OCI-LY7 (cell line): ENCODE measurements around the gene BPIFA3. TPM values are rescaled to one million over a fixed set of nuclear protein-coding genes. Genes with fewer than 3 reads are reported as not detected.

Source experiments
- Bru-seq: library from RNA; stranded (reverse); fragments of 400-500 nt; gene quantifications from one replicate; lab custom pipeline; 2021; lab: Mats Ljungman, UMichigan
- BruChase-seq, 2 experiments: library from RNA; stranded (reverse); fragments of 400-500 nt; gene quantifications; one replicate each; lab custom pipeline; 2021; lab: Mats Ljungman, UMichigan
- BruUV-seq: library from RNA; stranded (reverse); fragments of 400-500 nt; replicated peaks from 2 replicates; lab custom pipeline; 2021; lab: Mats Ljungman, UMichigan
- CTCF ChIA-PET: fragments of 300-600 bp; sonication (Branson Sonifier 250); formaldehyde crosslinking; loops from one replicate; lab custom pipeline; 2022; ENCODE audit warnings: antibody characterized with exemption; ENCODE audit not compliant: unreplicated experiment; lab: Charles Lee
- POLR2A ChIA-PET: fragments of 300-600 bp; sonication (Branson Sonifier 250); formaldehyde crosslinking; loops from one replicate; lab custom pipeline; 2022; ENCODE audit warnings: antibody characterized with exemption; lab: Charles Lee
- DNase-seq: peaks from one replicate; pipeline ENCODE4 v3.0.0-alpha.2; 2015; ENCODE audit warnings: low spot score
- H2AFZ ChIP-seq: fragments of 200-600 bp; sonication (generic), shearing (Covaris generic); 2 replicates; pipeline ENCODE4 v1.6.1; 2014; ENCODE audit warnings: mild to moderate bottlenecking, antibody characterized with exemption, low read length, moderate library complexity
- H3K27ac ChIP-seq: fragments of 200-600 bp; sonication (generic); 2 replicates; pipeline ENCODE4 v1.5.1; 2014; ENCODE audit warnings: mixed run types, low read depth, mild to moderate bottlenecking, moderate library complexity, low read length, inconsistent platforms; ENCODE audit not compliant: poor library complexity, severe bottlenecking
- H3K36me3 ChIP-seq: fragments of 200-600 bp; sonication (generic); 2 replicates; pipeline ENCODE4 v1.6.1; 2014; ENCODE audit warnings: mild to moderate bottlenecking, antibody characterized with exemption, low read length, moderate library complexity, mixed read lengths; ENCODE audit not compliant: insufficient read depth
- H3K4me1 ChIP-seq: fragments of 200-600 bp; sonication (generic); 2 replicates; pipeline ENCODE4 v1.5.1; 2014; ENCODE audit warnings: mild to moderate bottlenecking, low read length; ENCODE audit not compliant: insufficient read depth, poor library complexity, severe bottlenecking
- H3K4me2 ChIP-seq: fragments of 200-600 bp; sonication (generic); 2 replicates; pipeline ENCODE4 v1.6.1; 2014; ENCODE audit warnings: mild to moderate bottlenecking, low read length
- H3K4me3 ChIP-seq: fragments of 200-600 bp; sonication (generic); 2 replicates; pipeline ENCODE4 v1.5.1; 2014; ENCODE audit warnings: mild to moderate bottlenecking, low read depth, low read length; ENCODE audit not compliant: poor library complexity, severe bottlenecking
- H3K79me2 ChIP-seq: fragments of 200-600 bp; sonication (generic); 2 replicates; pipeline ENCODE4 v1.6.1; 2016; ENCODE audit warnings: low read depth, mild to moderate bottlenecking, low read length, moderate library complexity, mixed read lengths; ENCODE audit not compliant: insufficient read depth
- H3K9me2 ChIP-seq: fragments of 200-600 bp; sonication (generic); 2 replicates; pipeline ENCODE4 v1.6.1; 2016; ENCODE audit warnings: mild to moderate bottlenecking, low read length, mixed read lengths; ENCODE audit not compliant: insufficient read depth
- H3K9me3 ChIP-seq: fragments of 200-600 bp; sonication (generic); 2 replicates; pipeline ENCODE4 v1.6.1; 2014; ENCODE audit warnings: mild to moderate bottlenecking, mixed run types, low read length, mixed read lengths
- H4K20me1 ChIP-seq: fragments of 200-600 bp; sonication (generic); 2 replicates; pipeline ENCODE4 v1.6.1; 2014; ENCODE audit warnings: mild to moderate bottlenecking, antibody characterized with exemption, low read length, moderate library complexity, mixed read lengths; ENCODE audit not compliant: insufficient read depth
- CTCF ChIP-seq: fragments of 200-600 bp; sonication (generic); conservative IDR thresholded peaks from 2 replicates; pipeline ENCODE4 v1.5.1; 2014; ENCODE audit warnings: mild to moderate bottlenecking, antibody characterized with exemption, low read length, moderate library complexity, mixed read lengths
- EZH2phosphoT487 ChIP-seq: fragments of 200-600 bp; sonication (generic); IDR thresholded peaks from 2 replicates; pipeline ENCODE4 v1.6.1; 2018; ENCODE audit warnings: low read depth, borderline replicate concordance, mild to moderate bottlenecking, mixed run types, antibody characterized with exemption, low read length, moderate library complexity, mixed read lengths
- intact Hi-C: fragments of 100-400 bp; cut with micrococcal nuclease; formaldehyde crosslinking; loops from one replicate; pipeline ENCODE4 v1.10.0; 2022; ENCODE audit not compliant: unreplicated experiment
- long read RNA-seq: library from polyadenylated mRNA; stranded (forward); transcript quantifications from one replicate; pipeline ENCODE4 v2.0.0, GENCODE V29; 2022
- total RNA-seq, 2 experiments: library from RNA; depleted of rRNA in 1 of 2; stranded (reverse); fragments of >200 nt in 1 of 2; shearing (Covaris generic) in 1 of 2; gene quantifications; 2 replicates each; pipeline ENCODE4 v1.2.3, GENCODE V29; 2014 to 2022

The BPIFA3 gene
- not detected in 2 replicates for total RNA-seq (2014; rRNA removed; shearing (Covaris generic))
- not detected in 2 replicates for total RNA-seq (2022)
- not detected for Bru-seq, nascent RNA
- BruChase-seq, experiment 1, labeled RNA remaining after a 6-hour chase: not detected
- not detected for BruChase-seq, experiment 2, labeled RNA remaining after a 2-hour chase
- long read RNA-seq: 0 reads

- no peaks in the 10 kb centered on the region for H4K20me1 ChIP-seq
- H3K4me1 ChIP-seq: no peaks in the 10 kb centered on the region
- H3K4me3 ChIP-seq: no peak within 1 kb of the TSS
- no peaks in the 10 kb centered on the region for H3K79me2 ChIP-seq
- no peaks in the 10 kb centered on the region for H3K36me3 ChIP-seq
- ChIA-PET POLR2A (no interaction called here), CTCF (no interaction called here)
- no peak within 1 kb of the TSS for H2AFZ ChIP-seq
- H3K9me3 ChIP-seq: no peaks in the 10 kb centered on the region
- no TSS peak for BruUV-seq
- no peak within 1 kb of the TSS for H3K27ac ChIP-seq
- no peak within 1 kb of the TSS for H3K4me2 ChIP-seq
- no peaks in the 10 kb centered on the region for H3K9me2 ChIP-seq
- no peak for DNase-seq
- TF ChIP-seq EZH2phosphoT487 (no peak), CTCF (no peak)
- intact Hi-C loops: no loop called here
Observed at GRCh38 chr20:33217052-33217451, at the start of gene BPIFA3. TSS of gene BPIFA3 (plus strand) at chr20:33217352. CDS start at chr20:33217537, 185 bp downstream.

GRCh38 chr20:33167859-33168258 lies 49.3 kb upstream of the BPIFA3 start, which contains the start of gene BPIFA2:
TSS of gene BPIFA2 (plus strand) at chr20:33168159. CDS start at chr20:33169146, 987 bp downstream.
- H4K20me1 ChIP-seq: no peaks in the 10 kb centered on the region
- CTCF ChIA-PET: no interaction called here
- H3K9me2 ChIP-seq: no peaks in the 10 kb centered on the region
- no peaks in the 10 kb centered on the region for H3K36me3 ChIP-seq
- H2AFZ ChIP-seq: no peak within 1 kb of the TSS
- intact Hi-C loops: no loop called here
- no TSS peak for BruUV-seq
- no peaks in the 10 kb centered on the region for H3K4me1 ChIP-seq
- H3K79me2 ChIP-seq: no peaks in the 10 kb centered on the region
- no peak within 1 kb of the TSS for H3K27ac ChIP-seq
- TF ChIP-seq CTCF (no peak), EZH2phosphoT487 (no peak)
- POLR2A ChIA-PET: no interaction called here
- peaks cover 11% of the 10 kb centered on the region for H3K9me3 ChIP-seq
- DNase-seq: no peak
- H3K4me3 ChIP-seq: no peak within 1 kb of the TSS
- H3K4me2 ChIP-seq: no peak within 1 kb of the TSS

- H2AFZ ChIP-seq: no peak overlapping the region
- TF ChIP-seq CTCF (peak; percentile 84), EZH2phosphoT487 (no peak)
- no peaks in the 10 kb centered on the region for H3K79me2 ChIP-seq
- no peaks in the 10 kb centered on the region for H3K4me1 ChIP-seq
- intact Hi-C loops: no loop called here
- no peaks in the 10 kb centered on the region for H3K9me2 ChIP-seq
- H3K36me3 ChIP-seq: no peaks in the 10 kb centered on the region
- H3K4me3 ChIP-seq: no peak overlapping the region
- CTCF ChIA-PET: no interaction called here
- H4K20me1 ChIP-seq: no peaks in the 10 kb centered on the region
- POLR2A ChIA-PET: no interaction called here
- no TSS peak for BruUV-seq
- H3K9me3 ChIP-seq: peaks cover 11% of the 10 kb centered on the region
- peak; percentile 4 for DNase-seq
- H3K4me2 ChIP-seq: no peak overlapping the region
- no peak overlapping the region for H3K27ac ChIP-seq
Observed at GRCh38 chr20:33169176-33169794, 47.9 kb upstream of the BPIFA3 start.
